ENCODE data around the gene BARD1. TPM values are rescaled to one million over a fixed set of nuclear protein-coding genes. Genes with fewer than 3 reads are reported as not detected.

BARD1 gene
- total RNA-seq, 1 donor = 41.0 TPM

GRCh38 chr2:214679736-214680135 lies 129.7 kb downstream of the BARD1 start:
- no peak overlapping the region for H3K4me3 ChIP-seq (ENCODE audit: low read depth, low read length)
- no peak for TF ChIP-seq CTCF (IDR thresholded peaks at IDR 0.05; ENCODE audit: insufficient read depth, low read depth, low read length)
- DNase-seq (ENCODE audit: low read depth) = no peak

GRCh38 chr2:214676421-214677089 lies 132.9 kb downstream of the BARD1 start:
- no peak for DNase-seq (ENCODE audit: low read depth)
- no peak for TF ChIP-seq CTCF (IDR thresholded peaks at IDR 0.05; ENCODE audit: insufficient read depth, low read depth, low read length)
- H3K4me3 ChIP-seq (ENCODE audit: low read depth, low read length) = no peak overlapping the region

Small RNA genes within 50 kb of the gene (small RNA-seq; reads per million reads assigned to genes)
- 5.4 reads per million, percentile 83 among the genes with 10 or more reads in this experiment for gene SNORA70I

Data from fibroblast of villous mesenchyme (primary cell).